IMR-90 (cell line): Measurements from ENCODE around the gene MEF2A. TPM values are rescaled to one million over a fixed set of nuclear protein-coding genes. Genes with fewer than 3 reads are reported as not detected.

Experiments
- ATAC-seq: fragments of 200-7000 bp; cut with Tn5 transposase; 2 replicates; pipeline ENCODE4 v1.9.1; 2020; ENCODE audit warnings: low read depth, mild to moderate bottlenecking, moderate library complexity
- BruUV-seq: library from RNA; stranded (reverse); fragments of 400-500 nt; replicated peaks from 2 replicates; lab custom pipeline; 2021; lab: Mats Ljungman, UMichigan
- CTCF ChIA-PET: fragments of 300-600 bp; formaldehyde crosslinking; extraction: SDS; loops from one replicate; lab custom pipeline; 2021; ENCODE audit warnings: antibody characterized with exemption; lab: Yijun Ruan, JAX
- POLR2A ChIA-PET: fragments of 300-600 bp; sonication (Branson Sonifier 250); formaldehyde crosslinking; loops from one replicate; lab custom pipeline; 2022; ENCODE audit warnings: antibody characterized with exemption; ENCODE audit not compliant: unreplicated experiment; lab: Charles Lee
- DNase-seq: peaks from one replicate; pipeline ENCODE4 v3.0.0; 2013
- H2AFZ ChIP-seq: replicated peaks from 2 replicates; pipeline ENCODE3; 2013; ENCODE audit warnings: low read length, mild to moderate bottlenecking; ENCODE audit not compliant: poor library complexity
- H2AK5ac ChIP-seq: 2 replicates; pipeline ENCODE4 v1.6.1; 2013; ENCODE audit warnings: low read depth, low read length, inconsistent platforms
- H2AK9ac ChIP-seq: replicated peaks from 2 replicates; pipeline ENCODE3; 2013; ENCODE audit warnings: mild to moderate bottlenecking, low read depth, low read length, moderate library complexity; ENCODE audit not compliant: poor library complexity
- H2BK120ac ChIP-seq: 2 replicates; pipeline ENCODE4 v1.6.1; 2013; ENCODE audit warnings: low read depth, low read length, inconsistent platforms
- H2BK15ac ChIP-seq: 3 replicates; pipeline ENCODE4 v1.6.1; 2013; ENCODE audit warnings: low read depth, low read length, inconsistent platforms
- H2BK20ac ChIP-seq: 2 replicates; pipeline ENCODE4 v1.6.1; 2013; ENCODE audit warnings: low read depth, mild to moderate bottlenecking, inconsistent platforms, low read length, moderate library complexity
- H2BK5ac ChIP-seq: 2 replicates; pipeline ENCODE4 v1.6.1; 2013; ENCODE audit warnings: mild to moderate bottlenecking, low read depth, low read length, inconsistent platforms; ENCODE audit not compliant: poor library complexity, severe bottlenecking
- H3K14ac ChIP-seq: replicated peaks from 2 replicates; pipeline ENCODE4 v1.6.1; 2013; ENCODE audit warnings: low read depth, low read length, inconsistent platforms
- H3K18ac ChIP-seq: 2 replicates; pipeline ENCODE4 v1.6.1; 2013; ENCODE audit warnings: low read depth, low read length, control low read depth
- H3K23ac ChIP-seq: 2 replicates; pipeline ENCODE4 v1.6.1; 2013; ENCODE audit warnings: low read depth, low read length, inconsistent platforms
- H3K27ac ChIP-seq: 2 replicates; pipeline ENCODE4 v1.5.1; 2013; ENCODE audit warnings: mild to moderate bottlenecking, control low read depth, low read length; ENCODE audit not compliant: insufficient read depth
- H3K27me3 ChIP-seq: 2 replicates; pipeline ENCODE4 v1.6.1; 2013; ENCODE audit warnings: low read length; ENCODE audit not compliant: control insufficient read depth, insufficient read depth
- H3K36me3 ChIP-seq: 2 replicates; pipeline ENCODE4 v1.6.1; 2013; ENCODE audit warnings: low read length, mixed read lengths; ENCODE audit not compliant: control insufficient read depth, insufficient read depth
- H3K4ac ChIP-seq: 2 replicates; pipeline ENCODE4 v1.6.1; 2013; ENCODE audit warnings: low read depth, low read length, inconsistent platforms
- H3K4me1 ChIP-seq: 2 replicates; pipeline ENCODE4 v1.6.1; 2013; ENCODE audit warnings: low read length, mixed read lengths; ENCODE audit not compliant: control insufficient read depth, insufficient read depth
- H3K4me2 ChIP-seq: 2 replicates; pipeline ENCODE4 v1.6.1; 2013; ENCODE audit warnings: low read depth, mild to moderate bottlenecking, control low read depth, low read length, moderate library complexity
- H3K4me3 ChIP-seq: 2 replicates; pipeline ENCODE4 v1.5.1; 2013; ENCODE audit warnings: low read depth, mild to moderate bottlenecking, control low read depth, low read length, moderate library complexity; ENCODE audit not compliant: insufficient read depth
- H3K56ac ChIP-seq: 2 replicates; pipeline ENCODE4 v1.6.1; 2013; ENCODE audit warnings: low read length, inconsistent platforms; ENCODE audit not compliant: insufficient read depth; ENCODE audit errors: extremely low read depth
- H3K79me1 ChIP-seq, 2 experiments: 2 replicates each; pipeline ENCODE4 v1.6.1; 2013; ENCODE audit warnings: low read length in 2 of 2, inconsistent platforms in 1 of 2, low read depth in 1 of 2
- H3K9ac ChIP-seq: 2 replicates; pipeline ENCODE4 v1.6.1; 2013; ENCODE audit warnings: low read depth, low read length, control low read depth
- H3K9me1 ChIP-seq: 2 replicates; pipeline ENCODE4 v1.6.1; 2013; ENCODE audit warnings: low read length, inconsistent platforms; ENCODE audit not compliant: insufficient read depth
- H3K9me3 ChIP-seq: 2 replicates; pipeline ENCODE4 v1.6.1; 2013; ENCODE audit warnings: low read length; ENCODE audit not compliant: control insufficient read depth, insufficient read depth
- H4K20me1 ChIP-seq: 2 replicates; pipeline ENCODE4 v1.6.1; 2013; ENCODE audit warnings: low read length, inconsistent platforms; ENCODE audit not compliant: insufficient read depth
- H4K5ac ChIP-seq: 2 replicates; pipeline ENCODE4 v1.6.1; 2013; ENCODE audit warnings: mild to moderate bottlenecking, low read depth, low read length, control low read depth
- H4K8ac ChIP-seq, 2 experiments: 2 replicates each; pipeline ENCODE4 v1.6.1; 2013; ENCODE audit warnings: low read depth in 2 of 2, low read length in 2 of 2, control low read depth in 1 of 2, inconsistent platforms in 1 of 2
- H4K91ac ChIP-seq: 2 replicates; pipeline ENCODE4 v1.6.1; 2013; ENCODE audit warnings: low read depth, low read length, inconsistent platforms; ENCODE audit not compliant: insufficient read depth
- BHLHE40 ChIP-seq: fragments of 150-350 bp; IDR thresholded peaks from 2 replicates; pipeline ENCODE4 v1.6.1; 2016; ENCODE audit warnings: mild to moderate bottlenecking, low read depth, low read length
- CEBPB ChIP-seq: IDR thresholded peaks from 2 replicates; pipeline ENCODE4 v1.6.1; 2012; ENCODE audit warnings: low read depth, low read length, improper control_type of control experiment
- CTCF ChIP-seq: conservative IDR thresholded peaks from 2 replicates; pipeline ENCODE4 v1.5.1; 2012; ENCODE audit warnings: mild to moderate bottlenecking, low read depth, low read length, improper control_type of control experiment
- FOS ChIP-seq: fragments of 150-350 bp; IDR thresholded peaks from 2 replicates; pipeline ENCODE4 v1.6.1; 2016; ENCODE audit warnings: low read depth, low read length
- MAFK ChIP-seq: IDR thresholded peaks from 2 replicates; pipeline ENCODE4 v1.6.1; 2012; ENCODE audit warnings: low read depth, low read length, improper control_type of control experiment
- MAZ ChIP-seq: IDR thresholded peaks from 2 replicates; pipeline ENCODE4 v1.6.1; 2012; ENCODE audit warnings: low read depth, mild to moderate bottlenecking, low read length, improper control_type of control experiment, moderate library complexity, borderline replicate concordance
- MXI1 ChIP-seq: IDR thresholded peaks from 2 replicates; pipeline ENCODE4 v1.6.1; 2012; ENCODE audit warnings: low read depth, mild to moderate bottlenecking, low read length, moderate library complexity, borderline replicate concordance
- RAD21 ChIP-seq: IDR thresholded peaks from 2 replicates; pipeline ENCODE4 v1.6.1; 2012; ENCODE audit warnings: low read length, improper control_type of control experiment
- RFX5 ChIP-seq: IDR thresholded peaks from 2 replicates; pipeline ENCODE4 v1.8.0; 2012; ENCODE audit warnings: low read depth, mild to moderate bottlenecking, low read length, moderate library complexity
- SMC3 ChIP-seq: fragments of 150-350 bp; IDR thresholded peaks from 2 replicates; pipeline ENCODE4 v1.6.1; 2016; ENCODE audit warnings: low read depth, mild to moderate bottlenecking, antibody characterized with exemption, low read length, moderate library complexity
- WGBS, 2 experiments: methylation state at CpG; one replicate each; pipeline versions ENCODE4 v1.1.5 to v1.1.7; 2013; ENCODE audit warnings: missing lambda C conversion rate in 2 of 2; ENCODE audit not compliant: insufficient read length in 1 of 2; ENCODE audit errors: extremely low coverage in 2 of 2; 5-methylcytosine and 5-hydroxymethylcytosine counted together
- dilution Hi-C: fragments of 300-500 bp; cut with HindIII; formaldehyde crosslinking; loops from one replicate; pipeline ENCODE4 v1.14.3; 2018; ENCODE audit warnings: low sequenced_read_pairs; ENCODE audit not compliant: unreplicated experiment
- in situ Hi-C: fragments of 300-500 bp; cut with MboI; formaldehyde crosslinking; loops from 3 replicates; pipeline ENCODE4 v1.14.3; 2019; ENCODE audit warnings: low sequenced_read_pairs, inconsistent platforms, mixed read lengths
- intact Hi-C: fragments of 100-400 bp; cut with micrococcal nuclease; formaldehyde crosslinking; loops from 2 replicates; pipeline ENCODE4 v1.10.0; 2022
- polyA plus RNA-seq, 3 experiments: library from polyadenylated mRNA; depleted of rRNA; stranded (reverse); fragments of >200 nt; gene quantifications; 2 replicates each; pipeline ENCODE4 v1.2.3, GENCODE V29; 2012; ENCODE audit warnings: low replicate concordance in 1 of 3
- total RNA-seq: library from RNA; depleted of rRNA; stranded (reverse); fragments of >200 nt; gene quantifications from 2 replicates; pipeline ENCODE4 v1.2.3, GENCODE V29; 2012

The MEF2A gene
- total and polyA plus RNA-seq, 2 of the 4 experiments (the other 2 are of a cell fraction) = 16.1 to 16.7 TPM

DNA sequence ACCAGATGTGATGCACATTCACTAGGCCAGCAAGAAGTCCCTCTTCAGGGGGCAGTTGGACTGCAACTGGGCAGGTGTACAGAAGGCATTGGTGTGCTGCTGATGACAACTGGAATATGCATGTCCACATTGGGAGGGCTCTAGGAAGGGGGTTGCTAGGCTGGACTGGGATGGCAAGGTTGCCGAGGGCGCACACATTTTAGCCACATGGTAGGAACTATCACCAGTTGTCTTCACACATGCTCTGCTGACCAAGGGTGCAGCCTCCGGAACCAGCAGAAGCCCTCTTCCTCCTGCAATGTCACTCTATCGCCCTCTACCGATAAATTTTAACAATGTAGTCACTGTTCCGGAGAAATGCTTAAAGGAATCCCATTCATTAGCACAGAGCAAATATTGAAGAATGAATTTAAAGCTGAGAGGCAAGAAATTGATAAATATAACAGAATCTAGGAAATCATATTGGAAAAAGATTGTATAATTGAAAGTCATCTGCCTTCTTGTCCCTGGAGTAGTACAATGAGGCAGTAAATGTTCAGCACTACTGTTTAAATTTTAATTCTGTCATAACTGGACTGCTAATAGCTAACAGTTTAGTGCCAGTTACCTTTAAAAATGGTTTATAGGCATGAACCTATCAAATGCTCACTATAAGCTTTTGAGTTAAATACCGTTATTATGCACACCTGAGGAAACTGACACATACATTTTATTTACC is 190.1 kb downstream of the MEF2A start:
- intact Hi-C loops = loop anchor here (1.0 to 2.0 kb wide), 2 partner anchors 47 to 483 kb away; no protein-coding TSS in a partner anchor

More for the DNA sequence above, 190.1 kb downstream of the MEF2A start:
- in situ Hi-C loops = no loop called here
- Histone ChIP-seq H3K79me1 (no peaks in the 10 kb centered on the region), H3K9me3 (no peaks in the 10 kb centered on the region), H3K9ac (no peak overlapping the region), H4K91ac (no peak overlapping the region), H2BK120ac (no peak overlapping the region), H3K27ac (no peak overlapping the region), H3K18ac (no peak overlapping the region), H3K4ac (no peak overlapping the region), H3K4me2 (no peak overlapping the region), H3K27me3 (peaks cover 18% of the 10 kb centered on the region; the same call in 1 of the 2 replicates), H2AK5ac (no peak overlapping the region), H2BK5ac (no peak overlapping the region), H3K23ac (no peak overlapping the region), H3K4me3 (no peak overlapping the region), H2AK9ac (no peak overlapping the region), H3K56ac (no peak overlapping the region), H2AFZ (peak overlapping the region; percentile 64), H4K20me1 (no peaks in the 10 kb centered on the region), H3K9me1 (no peaks in the 10 kb centered on the region), H4K5ac (no peak overlapping the region), H3K14ac (no peak overlapping the region), H2BK20ac (no peak overlapping the region), H3K36me3 (no peaks in the 10 kb centered on the region), H4K8ac (no peak overlapping the region), H3K4me1 (no peaks in the 10 kb centered on the region), H2BK15ac (no peak overlapping the region)
- TF ChIP-seq RAD21 = peak; percentile 81
- no peak for TF ChIP-seq FOS
- TF ChIP-seq CTCF = peak; percentile 86
- TF ChIP-seq CEBPB = no peak
- no peak for TF ChIP-seq MAZ
- TF ChIP-seq SMC3 = peak; percentile 66
- TF ChIP-seq MXI1 = 0 out of 2 replicates have a peak, but pooled peaks have one; percentile 18
- TF ChIP-seq RFX5 = no peak
- TF ChIP-seq BHLHE40 = no peak
- TF ChIP-seq MAFK = no peak
- no TSS peak for BruUV-seq
- peak; percentile 67 for DNase-seq
- WGBS, 2 experiments = no CpG with 5 or more reads among the region's 7 CpGs
- CTCF ChIA-PET = interaction anchor here (0.6 to 1.0 kb wide), 10 partner anchors 14 to 483 kb away, joined by 3 to 6 read pairs (median 4); no protein-coding TSS in a partner anchor
- dilution Hi-C loops = no loop called here
- peak; percentile 96 for ATAC-seq
- POLR2A ChIA-PET = no interaction called here
